ENCODE data around the gene PAH. TPM values are rescaled to one million over a fixed set of nuclear protein-coding genes. Genes with fewer than 3 reads are reported as not detected.

PAH gene
- total and polyA plus RNA-seq, 2 of the 4 experiments (the other 2 are of a cell fraction), result not detected

DNA sequence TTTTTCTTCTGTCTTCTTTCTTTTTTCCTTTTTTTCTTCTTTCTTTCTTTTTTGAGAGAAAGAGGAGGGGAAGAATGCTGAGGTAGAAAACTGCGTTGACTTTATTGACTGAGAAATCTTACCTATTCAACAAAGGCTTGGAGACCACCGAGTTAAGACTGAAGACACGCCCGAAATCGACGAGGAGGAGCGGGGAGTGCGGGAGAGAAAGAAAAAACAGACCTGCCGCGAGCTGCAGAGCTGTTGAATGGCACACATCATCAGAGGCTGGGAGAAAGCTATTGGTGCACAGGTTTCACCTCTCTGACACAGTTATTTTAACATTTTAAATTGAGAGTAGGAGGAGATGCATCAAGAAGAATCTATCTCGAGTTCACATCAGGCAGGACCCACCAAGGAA is 45.5 kb upstream of the PAH start:
- intact Hi-C loops (cut with micrococcal nuclease) (no loop called here), dilution Hi-C loops (cut with HindIII; ENCODE audit: low sequenced_read_pairs, unreplicated experiment) (no loop called here), in situ Hi-C loops (cut with MboI; ENCODE audit: low sequenced_read_pairs) (no loop called here)
- H3K9me3 ChIP-seq (ENCODE audit: control insufficient read depth, insufficient read depth, low read length), result 0 out of 2 replicates have a peak, but pooled peaks cover 2% of the 10 kb centered on the region
- no peak overlapping the region for H2AK5ac ChIP-seq (ENCODE audit: low read depth, low read length)
- DNase-seq (no peak), ATAC-seq (ENCODE audit: low read depth) (no peak)
- no CpG with 5 or more reads among the region's 11 CpGs for WGBS, 2 experiments (ENCODE audit: extremely low coverage in 2 of 2, insufficient read length in 1 of 2)
- TF ChIP-seq RCOR1 (IDR thresholded peaks at IDR 0.05; ENCODE audit: insufficient replicate concordance, low read length), result no peak
- TF ChIP-seq RFX5 (IDR thresholded peaks at IDR 0.05; ENCODE audit: low read depth, low read length), result no peak
- TF ChIP-seq, protein P1, sequence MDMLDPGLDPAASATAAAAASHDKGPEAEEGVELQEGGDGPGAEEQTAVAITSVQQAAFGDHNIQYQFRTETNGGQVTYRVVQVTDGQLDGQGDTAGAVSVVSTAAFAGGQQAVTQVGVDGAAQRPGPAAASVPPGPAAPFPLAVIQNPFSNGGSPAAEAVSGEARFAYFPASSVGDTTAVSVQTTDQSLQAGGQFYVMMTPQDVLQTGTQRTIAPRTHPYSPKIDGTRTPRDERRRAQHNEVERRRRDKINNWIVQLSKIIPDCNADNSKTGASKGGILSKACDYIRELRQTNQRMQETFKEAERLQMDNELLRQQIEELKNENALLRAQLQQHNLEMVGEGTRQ (IDR thresholded peaks at IDR 0.05; ENCODE audit: low read depth, low read length), result no peak
- TF ChIP-seq CEBPB (IDR thresholded peaks at IDR 0.05; ENCODE audit: low read depth, low read length), result no peak
- TF ChIP-seq FOS (IDR thresholded peaks at IDR 0.05; ENCODE audit: low read depth, low read length), result no peak
- H2BK20ac ChIP-seq (ENCODE audit: low read depth, low read length), result no peak overlapping the region
- no peaks in the 10 kb centered on the region for H3K9me1 ChIP-seq (ENCODE audit: insufficient read depth, low read length)
- no peaks in the 10 kb centered on the region for H3K4me1 ChIP-seq (ENCODE audit: control insufficient read depth, insufficient read depth, low read length)
- H3K4me2 ChIP-seq (ENCODE audit: low read depth, low read length), result no peak overlapping the region; the same call in 1 of the 2 replicates
- no peak overlapping the region for H3K23ac ChIP-seq (ENCODE audit: low read depth, low read length)
- H4K91ac ChIP-seq (ENCODE audit: insufficient read depth, low read depth, low read length), result no peak overlapping the region
- H4K5ac ChIP-seq (ENCODE audit: low read depth, low read length), result no peak overlapping the region
- H3K18ac ChIP-seq (ENCODE audit: low read depth, low read length), result no peak overlapping the region
- H3K79me1 ChIP-seq (ENCODE audit: low read depth in 1 of 2, low read length in 2 of 2), result no peaks in the 10 kb centered on the region
- CTCF ChIA-PET, result no interaction called here
- H2AFZ ChIP-seq (replicated peaks; ENCODE audit: low read length, poor library complexity), result no peak overlapping the region
- no peak overlapping the region for H3K4me3 ChIP-seq (ENCODE audit: insufficient read depth, low read depth, low read length)
- H2BK120ac ChIP-seq (ENCODE audit: low read depth, low read length), result no peak overlapping the region
- H2BK5ac ChIP-seq (ENCODE audit: low read depth, low read length, poor library complexity, severe bottlenecking), result no peak overlapping the region
- BruUV-seq (replicated peaks), result no TSS peak
- POLR2A ChIA-PET (ENCODE audit: unreplicated experiment), result no interaction called here
- no peak overlapping the region for H3K9ac ChIP-seq (ENCODE audit: low read depth, low read length)
- H3K27ac ChIP-seq (ENCODE audit: insufficient read depth, low read length), result no peak overlapping the region
- no peak overlapping the region for H2AK9ac ChIP-seq (replicated peaks; ENCODE audit: low read depth, low read length, poor library complexity)
- no peak overlapping the region for H3K14ac ChIP-seq (replicated peaks; ENCODE audit: low read depth, low read length)
- H3K56ac ChIP-seq (ENCODE audit: extremely low read depth, insufficient read depth, low read length), result no peak overlapping the region
- H4K8ac ChIP-seq (ENCODE audit: low read depth in 2 of 2, low read length in 2 of 2), result no peak overlapping the region
- peaks cover 38% of the 10 kb centered on the region for H3K27me3 ChIP-seq (ENCODE audit: control insufficient read depth, insufficient read depth, low read length)
- H4K20me1 ChIP-seq (ENCODE audit: insufficient read depth, low read length), result no peaks in the 10 kb centered on the region
- H2BK15ac ChIP-seq (ENCODE audit: low read depth, low read length), result no peak overlapping the region
- no peak overlapping the region for H3K4ac ChIP-seq (ENCODE audit: low read depth, low read length)
- no peaks in the 10 kb centered on the region for H3K36me3 ChIP-seq (ENCODE audit: control insufficient read depth, insufficient read depth, low read length)

Data from IMR-90 (cell line).